Right lobe of liver (tissue), 4 donors: ENCODE measurements around the gene FBXW5.

Source experiments
- POLR2A ChIP-seq: fragments of 450-650 bp; IDR thresholded peaks from one replicate; pipeline ENCODE4 v1.6.1; 2017; ENCODE audit warnings: antibody characterized with exemption, mild to moderate bottlenecking
- TF ChIP-seq, protein P1 (sequence below), 4 donors: fragments of 200-600 bp in 3 of 4; fragments of 450-650 bp in 1 of 4; IDR thresholded peaks; one replicate each; pipeline versions ENCODE4 v1.5.1 to v1.8.0; 2016 to 2022; ENCODE audit warnings: antibody characterized with exemption in 4 of 4, mild to moderate bottlenecking in 2 of 4
- donor health status: DM: no; HTN: no; CAD: no.
- donor health status: DM: no; HTN: no; CAD: no.
- donor health status: DM: no; HTN: yes; CAD: no.

DNA sequence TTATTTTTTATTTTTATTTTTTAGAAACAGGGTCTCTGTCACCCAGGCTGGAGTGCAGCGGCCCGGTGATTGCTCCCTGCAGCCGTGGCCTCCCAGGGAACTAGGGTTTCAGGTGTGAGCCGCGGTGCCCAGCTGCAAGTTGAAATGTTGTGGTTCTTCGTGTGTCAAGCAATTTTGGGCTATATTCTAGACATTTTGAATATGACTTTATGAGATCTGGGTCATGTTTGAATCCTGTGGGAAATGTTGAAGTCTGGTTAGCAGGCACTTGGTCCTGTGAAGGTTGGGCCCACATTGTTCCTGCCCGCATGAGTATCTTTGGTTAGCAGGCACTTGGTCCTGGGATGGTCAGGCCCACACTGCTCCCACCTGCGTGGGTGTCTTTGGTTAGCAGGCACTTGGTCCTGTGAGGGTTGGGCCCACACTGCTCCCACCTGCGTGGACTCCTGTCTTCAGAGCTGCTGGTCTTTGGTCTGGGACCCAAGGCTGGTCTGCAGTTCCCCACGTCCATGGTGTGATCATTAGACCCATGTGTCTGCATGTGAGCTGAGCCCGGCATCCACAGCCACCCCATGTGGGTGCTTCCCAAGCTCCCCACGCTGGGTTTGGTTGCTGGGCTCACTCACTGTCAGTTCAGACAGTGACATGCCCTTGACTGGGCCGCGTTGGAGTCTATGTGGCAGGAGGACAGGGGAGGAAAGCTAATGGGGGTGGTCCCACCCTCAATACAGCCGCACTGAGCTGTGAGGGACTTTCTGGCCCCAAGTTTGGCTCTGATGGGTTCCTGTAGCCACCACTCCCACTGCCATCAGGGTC is 7.1 kb downstream of the FBXW5 start:
- TF ChIP-seq, protein P1, sequence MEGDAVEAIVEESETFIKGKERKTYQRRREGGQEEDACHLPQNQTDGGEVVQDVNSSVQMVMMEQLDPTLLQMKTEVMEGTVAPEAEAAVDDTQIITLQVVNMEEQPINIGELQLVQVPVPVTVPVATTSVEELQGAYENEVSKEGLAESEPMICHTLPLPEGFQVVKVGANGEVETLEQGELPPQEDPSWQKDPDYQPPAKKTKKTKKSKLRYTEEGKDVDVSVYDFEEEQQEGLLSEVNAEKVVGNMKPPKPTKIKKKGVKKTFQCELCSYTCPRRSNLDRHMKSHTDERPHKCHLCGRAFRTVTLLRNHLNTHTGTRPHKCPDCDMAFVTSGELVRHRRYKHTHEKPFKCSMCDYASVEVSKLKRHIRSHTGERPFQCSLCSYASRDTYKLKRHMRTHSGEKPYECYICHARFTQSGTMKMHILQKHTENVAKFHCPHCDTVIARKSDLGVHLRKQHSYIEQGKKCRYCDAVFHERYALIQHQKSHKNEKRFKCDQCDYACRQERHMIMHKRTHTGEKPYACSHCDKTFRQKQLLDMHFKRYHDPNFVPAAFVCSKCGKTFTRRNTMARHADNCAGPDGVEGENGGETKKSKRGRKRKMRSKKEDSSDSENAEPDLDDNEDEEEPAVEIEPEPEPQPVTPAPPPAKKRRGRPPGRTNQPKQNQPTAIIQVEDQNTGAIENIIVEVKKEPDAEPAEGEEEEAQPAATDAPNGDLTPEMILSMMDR (IDR thresholded peaks at IDR 0.05), result no peak
- TF ChIP-seq POLR2A, result no peak
